GM12865 (cell line): ENCODE data around the gene WDR31.
"Not testable (repeated sequence)": the region's sequence is repeated elsewhere in the genome, so short reads cannot be mapped to it uniquely, and the experiment has no call there.

Source experiments
- DNase-seq: peaks from one replicate; pipeline ENCODE4 v3.0.0; 2010; ENCODE audit warnings: low read depth
- H3K4me3 ChIP-seq: 2 replicates; pipeline ENCODE4 v1.5.1; 2011; ENCODE audit warnings: mild to moderate bottlenecking, low read depth, low read length, control low read depth
- CTCF ChIP-seq: IDR thresholded peaks from 2 replicates; pipeline ENCODE4 v1.5.1; 2011; ENCODE audit warnings: low read length, control low read depth, low read depth, inconsistent platforms; ENCODE audit not compliant: insufficient read depth; ENCODE audit errors: missing control alignments

Gene WDR31

GRCh38 chr9:113340011-113340699 lies at the start of gene WDR31:
WDR31 (minus strand) TSS chr9:113340275; CDS start chr9:113332022, 8,253 bp downstream.
- no peak for TF ChIP-seq CTCF
- peak; percentile 92 for DNase-seq
- H3K4me3 ChIP-seq = peak within 1 kb of the TSS; percentile 99

GRCh38 chr9:113389451-113389850 lies 49.4 kb upstream of the WDR31 start:
- no peak for DNase-seq
- TF ChIP-seq CTCF = no peak
- H3K4me3 ChIP-seq = no peak overlapping the region

- DNase-seq = no peak
- no peak overlapping the region for H3K4me3 ChIP-seq
- TF ChIP-seq CTCF = no peak
These were observed 48.8 kb upstream of the WDR31 start for GRCh38 chr9:113388833-113389232.

GRCh38 chr9:113387560-113388230 lies 47.6 kb upstream of the WDR31 start:
- no peak for DNase-seq
- H3K4me3 ChIP-seq = no peak overlapping the region
- TF ChIP-seq CTCF = no peak

- no peak for DNase-seq
- H3K4me3 ChIP-seq = no peak overlapping the region
- TF ChIP-seq CTCF = no peak
These were observed 46.7 kb upstream of the WDR31 start for GRCh38 chr9:113386571-113387393.

GRCh38 chr9:113381909-113382411 lies 41.9 kb upstream of the WDR31 start:
- no peak for DNase-seq
- no peak overlapping the region for H3K4me3 ChIP-seq
- no peak for TF ChIP-seq CTCF

- DNase-seq, H3K4me3 ChIP-seq: not testable (repeated sequence)
These were observed 41.4 kb upstream of the WDR31 start for GRCh38 chr9:113381441-113381840.
